SJCRH30 (cell line): ENCODE results near the gene HELT. TPM values are rescaled to one million over a fixed set of nuclear protein-coding genes. Genes with fewer than 3 reads are reported as not detected.

Experiments
- DNase-seq, 2 experiments: peaks; one replicate each; pipeline ENCODE4 v3.0.0-alpha.2; 2015 to 2020
- H3K27ac ChIP-seq: fragments of 250-450 bp; sonication (Bioruptor Pico); 2 replicates; pipeline ENCODE4 v1.5.1; 2020; ENCODE audit warnings: mild to moderate bottlenecking, moderate library complexity
- H3K27me3 ChIP-seq: fragments of 250-450 bp; sonication (Bioruptor Pico); 2 replicates; pipeline ENCODE4 v1.5.1; 2020; ENCODE audit warnings: mild to moderate bottlenecking, moderate library complexity
- H3K36me3 ChIP-seq: fragments of 250-450 bp; sonication (Bioruptor Pico); 2 replicates; pipeline ENCODE4 v1.5.1; 2020; ENCODE audit warnings: mild to moderate bottlenecking, moderate library complexity
- H3K4me1 ChIP-seq: fragments of 250-450 bp; sonication (Bioruptor Pico); 2 replicates; pipeline ENCODE4 v1.5.1; 2020; ENCODE audit warnings: mild to moderate bottlenecking, moderate library complexity
- H3K4me3 ChIP-seq: fragments of 250-450 bp; sonication (Bioruptor Pico); 2 replicates; pipeline ENCODE4 v1.5.1; 2020; ENCODE audit warnings: mild to moderate bottlenecking, moderate library complexity
- H3K9me3 ChIP-seq: fragments of 250-450 bp; sonication (Bioruptor Pico); replicated peaks from 2 replicates; pipeline ENCODE4 v1.5.1; 2020; ENCODE audit warnings: mild to moderate bottlenecking, moderate library complexity
- total RNA-seq: library from RNA; depleted of rRNA; stranded (reverse); fragments of >200 nt; shearing (Covaris generic); gene quantifications from 2 replicates; pipeline ENCODE4 v1.2.3, GENCODE V29; 2014

HELT gene
- total RNA-seq, 1 experiment from 2014 or later, result not detected

- H3K4me3 ChIP-seq, result no peak overlapping the region
- no peak for DNase-seq
- no peak overlapping the region for H3K27ac ChIP-seq
- H3K27me3 ChIP-seq, result no peaks in the 10 kb centered on the region
- H3K9me3 ChIP-seq, result no peaks in the 10 kb centered on the region
- no peaks in the 10 kb centered on the region for H3K4me1 ChIP-seq
- no peaks in the 10 kb centered on the region for H3K36me3 ChIP-seq
Observed at GRCh38 chr4:185016946-185017758, 1.1 kb upstream of the HELT start.

- Histone ChIP-seq H3K9me3 (no peaks in the 10 kb centered on the region), H3K4me3 (no peak overlapping the region), H3K27ac (no peak overlapping the region), H3K4me1 (no peaks in the 10 kb centered on the region), H3K36me3 (no peaks in the 10 kb centered on the region), H3K27me3 (no peaks in the 10 kb centered on the region)
- no peak for DNase-seq
Observed at GRCh38 chr4:185018834-185019455, 655 bp downstream of the HELT start.

- Histone ChIP-seq H3K27me3 (no peaks in the 10 kb centered on the region), H3K27ac (no peak overlapping the region), H3K4me1 (no peaks in the 10 kb centered on the region)
Observed at GRCh38 chr4:185019456-185020292, 1.4 kb downstream of the HELT start.

GRCh38 chr4:185020293-185020808 lies 2.1 kb downstream of the HELT start:
- Histone ChIP-seq H3K4me3 (no peak overlapping the region), H3K27ac (no peak overlapping the region), H3K36me3 (no peaks in the 10 kb centered on the region), H3K9me3 (no peaks in the 10 kb centered on the region), H3K4me1 (no peaks in the 10 kb centered on the region), H3K27me3 (no peaks in the 10 kb centered on the region)
- no peak for DNase-seq

More at GRCh38 chr4:185019456-185020292, 1.4 kb downstream of the HELT start:
- H3K9me3 ChIP-seq, result no peaks in the 10 kb centered on the region
- no peak for DNase-seq
- H3K4me3 ChIP-seq, result no peak overlapping the region
- no peaks in the 10 kb centered on the region for H3K36me3 ChIP-seq

- H3K4me1 ChIP-seq, result no peaks in the 10 kb centered on the region
- H3K4me3 ChIP-seq, result no peak overlapping the region
- no peaks in the 10 kb centered on the region for H3K27me3 ChIP-seq
- H3K36me3 ChIP-seq, result no peaks in the 10 kb centered on the region
- H3K27ac ChIP-seq, result no peak overlapping the region
- DNase-seq, result no peak
- H3K9me3 ChIP-seq, result no peaks in the 10 kb centered on the region
Observed at GRCh38 chr4:185020863-185021761, 2.8 kb downstream of the HELT start.

- Histone ChIP-seq H3K27me3 (no peaks in the 10 kb centered on the region), H3K9me3 (no peaks in the 10 kb centered on the region), H3K4me3 (no peak overlapping the region), H3K4me1 (no peaks in the 10 kb centered on the region), H3K36me3 (no peaks in the 10 kb centered on the region), H3K27ac (no peak overlapping the region)
- no peak for DNase-seq
Observed at GRCh38 chr4:185023471-185023870, 5.2 kb downstream of the HELT start.

GRCh38 chr4:185028625-185029024 lies 10.3 kb downstream of the HELT start:
- H3K27ac ChIP-seq, result no peak overlapping the region
- H3K4me1 ChIP-seq, result no peaks in the 10 kb centered on the region
- H3K9me3 ChIP-seq, result no peaks in the 10 kb centered on the region
- no peak for DNase-seq
- H3K4me3 ChIP-seq, result no peak overlapping the region
- no peaks in the 10 kb centered on the region for H3K27me3 ChIP-seq
- no peaks in the 10 kb centered on the region for H3K36me3 ChIP-seq

GRCh38 chr4:185031611-185032010 lies 13.3 kb downstream of the HELT start:
- Histone ChIP-seq H3K36me3 (no peaks in the 10 kb centered on the region), H3K9me3 (no peaks in the 10 kb centered on the region), H3K4me1 (no peaks in the 10 kb centered on the region), H3K27ac (no peak overlapping the region), H3K27me3 (no peaks in the 10 kb centered on the region), H3K4me3 (no peak overlapping the region)
- DNase-seq, result no peak

- no peak for DNase-seq
- Histone ChIP-seq H3K27me3 (no peaks in the 10 kb centered on the region), H3K27ac (no peak overlapping the region), H3K4me1 (no peaks in the 10 kb centered on the region), H3K9me3 (no peaks in the 10 kb centered on the region), H3K4me3 (no peak overlapping the region), H3K36me3 (no peaks in the 10 kb centered on the region)
Observed at GRCh38 chr4:185033072-185033471, 14.8 kb downstream of the HELT start.

- Histone ChIP-seq H3K36me3 (no peaks in the 10 kb centered on the region), H3K27ac (no peak overlapping the region), H3K4me3 (no peak overlapping the region), H3K27me3 (no peaks in the 10 kb centered on the region), H3K9me3 (no peaks in the 10 kb centered on the region), H3K4me1 (no peaks in the 10 kb centered on the region)
- no peak for DNase-seq
Observed at GRCh38 chr4:185033950-185034349, 15.7 kb downstream of the HELT start.

GRCh38 chr4:185035284-185035683 lies 17.0 kb downstream of the HELT start:
- Histone ChIP-seq H3K9me3 (no peaks in the 10 kb centered on the region), H3K36me3 (no peaks in the 10 kb centered on the region), H3K27me3 (no peaks in the 10 kb centered on the region), H3K27ac (no peak overlapping the region), H3K4me3 (no peak overlapping the region), H3K4me1 (no peaks in the 10 kb centered on the region)
- DNase-seq, result no peak

- no peaks in the 10 kb centered on the region for H3K27me3 ChIP-seq
- H3K36me3 ChIP-seq, result no peaks in the 10 kb centered on the region
- H3K27ac ChIP-seq, result no peak overlapping the region
- no peak overlapping the region for H3K4me3 ChIP-seq
- no peaks in the 10 kb centered on the region for H3K4me1 ChIP-seq
- DNase-seq, result no peak
- no peaks in the 10 kb centered on the region for H3K9me3 ChIP-seq
Observed at GRCh38 chr4:185036019-185036418, 17.7 kb downstream of the HELT start.

GRCh38 chr4:185036842-185037241 lies 18.6 kb downstream of the HELT start:
- no peak for DNase-seq
- no peaks in the 10 kb centered on the region for H3K27me3 ChIP-seq

More at GRCh38 chr4:185036842-185037241, 18.6 kb downstream of the HELT start:
- Histone ChIP-seq H3K27ac (no peak overlapping the region), H3K36me3 (no peaks in the 10 kb centered on the region), H3K4me1 (no peaks in the 10 kb centered on the region), H3K4me3 (no peak overlapping the region), H3K9me3 (no peaks in the 10 kb centered on the region)
